SU-DHL-6 (cell line): ENCODE results near the gene LPIN1.

Experiments
- EZH2phosphoT487 ChIP-seq: fragments of 200-600 bp; sonication (generic), shearing (Covaris generic); conservative IDR thresholded peaks from 2 replicates; pipeline ENCODE4 v1.6.1; 2018; ENCODE audit warnings: mild to moderate bottlenecking, antibody characterized with exemption, low read length, moderate library complexity, mixed read lengths
- TF ChIP-seq, protein P1 (sequence below): fragments of 200-600 bp; sonication (generic); IDR thresholded peaks from one replicate; pipeline ENCODE4 v1.5.1; 2017; ENCODE audit warnings: antibody characterized with exemption, mild to moderate bottlenecking, low read length, moderate library complexity; ENCODE audit not compliant: insufficient read depth, poor library complexity, severe bottlenecking

DNA sequence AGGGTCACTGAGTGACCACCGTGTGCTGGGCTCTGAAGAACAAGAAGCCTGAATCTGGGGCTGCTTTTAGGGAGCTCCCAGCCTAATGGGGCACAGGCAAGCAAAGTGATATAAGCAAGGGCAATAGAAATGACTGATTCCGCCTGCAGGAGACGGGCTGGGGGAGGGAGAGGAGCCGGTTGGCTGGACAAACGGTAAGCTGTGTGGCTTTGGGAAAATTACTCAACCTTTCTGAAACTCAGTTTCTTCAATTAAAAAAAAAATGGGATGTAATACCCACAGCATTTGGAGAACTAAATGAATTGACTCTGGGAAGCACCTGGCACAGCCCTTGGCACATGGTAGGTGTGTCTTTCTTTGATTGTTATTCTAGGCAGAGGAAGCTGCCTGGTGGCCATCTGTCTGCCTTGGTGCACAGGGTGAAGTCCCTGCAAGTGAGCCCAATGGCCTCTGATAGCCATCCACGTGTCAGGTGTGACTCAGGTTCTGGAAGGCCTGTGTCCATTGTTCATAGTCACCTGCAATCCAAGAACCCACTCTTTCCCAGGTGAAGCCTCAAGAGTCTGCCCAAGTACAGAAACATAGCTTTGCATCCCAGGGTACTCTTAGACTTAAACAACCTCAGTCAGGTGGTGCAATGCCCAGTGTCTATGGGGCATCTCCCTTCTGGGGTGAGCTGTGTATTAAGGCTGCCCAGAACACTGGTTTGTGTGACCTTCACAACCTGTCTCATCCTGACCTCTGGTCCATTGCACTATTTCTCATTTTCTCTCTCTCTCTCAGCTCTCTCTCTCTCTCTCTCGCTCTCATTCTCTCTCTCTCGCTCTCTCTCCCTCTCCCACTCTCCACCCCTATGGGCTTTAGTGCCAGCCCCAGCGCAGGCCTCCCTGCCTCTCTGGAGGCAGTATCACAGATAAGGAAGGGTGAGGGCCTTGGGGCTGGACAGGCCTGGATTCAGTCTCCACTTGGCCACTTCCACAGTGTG lies 46.5 kb upstream of the LPIN1 start:
- TF ChIP-seq, protein P1, sequence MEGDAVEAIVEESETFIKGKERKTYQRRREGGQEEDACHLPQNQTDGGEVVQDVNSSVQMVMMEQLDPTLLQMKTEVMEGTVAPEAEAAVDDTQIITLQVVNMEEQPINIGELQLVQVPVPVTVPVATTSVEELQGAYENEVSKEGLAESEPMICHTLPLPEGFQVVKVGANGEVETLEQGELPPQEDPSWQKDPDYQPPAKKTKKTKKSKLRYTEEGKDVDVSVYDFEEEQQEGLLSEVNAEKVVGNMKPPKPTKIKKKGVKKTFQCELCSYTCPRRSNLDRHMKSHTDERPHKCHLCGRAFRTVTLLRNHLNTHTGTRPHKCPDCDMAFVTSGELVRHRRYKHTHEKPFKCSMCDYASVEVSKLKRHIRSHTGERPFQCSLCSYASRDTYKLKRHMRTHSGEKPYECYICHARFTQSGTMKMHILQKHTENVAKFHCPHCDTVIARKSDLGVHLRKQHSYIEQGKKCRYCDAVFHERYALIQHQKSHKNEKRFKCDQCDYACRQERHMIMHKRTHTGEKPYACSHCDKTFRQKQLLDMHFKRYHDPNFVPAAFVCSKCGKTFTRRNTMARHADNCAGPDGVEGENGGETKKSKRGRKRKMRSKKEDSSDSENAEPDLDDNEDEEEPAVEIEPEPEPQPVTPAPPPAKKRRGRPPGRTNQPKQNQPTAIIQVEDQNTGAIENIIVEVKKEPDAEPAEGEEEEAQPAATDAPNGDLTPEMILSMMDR, result no peak
- no peak for TF ChIP-seq EZH2phosphoT487
